Astrocyte (in vitro differentiated cells and primary cell): ENCODE results near the gene ARRDC3.

Source experiments
- EZH2 ChIP-seq: IDR thresholded peaks from 2 replicates; pipeline ENCODE4 v1.6.1; 2012; ENCODE audit warnings: mild to moderate bottlenecking, low read length, inconsistent platforms; ENCODE audit not compliant: insufficient read depth
- TF ChIP-seq, protein P1 (sequence below): IDR thresholded peaks from 2 replicates; pipeline ENCODE4 v1.5.1; 2011; ENCODE audit warnings: low read depth, mild to moderate bottlenecking, inconsistent platforms, low read length, moderate library complexity; ENCODE audit not compliant: insufficient read depth

GRCh38 chr5:91407204-91407603 is 24.1 kb upstream of the ARRDC3 start:
- TF ChIP-seq, protein P1, sequence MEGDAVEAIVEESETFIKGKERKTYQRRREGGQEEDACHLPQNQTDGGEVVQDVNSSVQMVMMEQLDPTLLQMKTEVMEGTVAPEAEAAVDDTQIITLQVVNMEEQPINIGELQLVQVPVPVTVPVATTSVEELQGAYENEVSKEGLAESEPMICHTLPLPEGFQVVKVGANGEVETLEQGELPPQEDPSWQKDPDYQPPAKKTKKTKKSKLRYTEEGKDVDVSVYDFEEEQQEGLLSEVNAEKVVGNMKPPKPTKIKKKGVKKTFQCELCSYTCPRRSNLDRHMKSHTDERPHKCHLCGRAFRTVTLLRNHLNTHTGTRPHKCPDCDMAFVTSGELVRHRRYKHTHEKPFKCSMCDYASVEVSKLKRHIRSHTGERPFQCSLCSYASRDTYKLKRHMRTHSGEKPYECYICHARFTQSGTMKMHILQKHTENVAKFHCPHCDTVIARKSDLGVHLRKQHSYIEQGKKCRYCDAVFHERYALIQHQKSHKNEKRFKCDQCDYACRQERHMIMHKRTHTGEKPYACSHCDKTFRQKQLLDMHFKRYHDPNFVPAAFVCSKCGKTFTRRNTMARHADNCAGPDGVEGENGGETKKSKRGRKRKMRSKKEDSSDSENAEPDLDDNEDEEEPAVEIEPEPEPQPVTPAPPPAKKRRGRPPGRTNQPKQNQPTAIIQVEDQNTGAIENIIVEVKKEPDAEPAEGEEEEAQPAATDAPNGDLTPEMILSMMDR = no peak
- TF ChIP-seq EZH2 = no peak
